ENCODE measurements around the gene BCAS1.

GRCh38 chr20:53941680-53942471 lies 128.5 kb downstream of the BCAS1 start:
- TF ChIP-seq CTCF (conservative IDR thresholded peaks at IDR 0.05) (no peak), ZFX (IDR thresholded peaks at IDR 0.05) (no peak)

Data from C4-2B (cell line).